Lower lobe of right lung (tissue), 2 donors: ENCODE measurements around the gene TRAPPC8. TPM values are rescaled to one million over a fixed set of nuclear protein-coding genes. Genes with fewer than 3 reads are reported as not detected.
"Not testable (repeated sequence)": the region's sequence is repeated elsewhere in the genome, so short reads cannot be mapped to it uniquely, and the experiment has no call there.

Source experiments
- ATAC-seq, 2 donors: fragments of 200-7000 bp; cut with Tn5 transposase; one replicate each; pipeline ENCODE4 v1.9.1; 2020 to 2022; ENCODE audit warnings: mild to moderate bottlenecking in 2 of 2, moderate library complexity in 2 of 2
- DNase-seq: peaks from one replicate; pipeline ENCODE4 v3.0.0-alpha.2; 2020
- H3K27ac ChIP-seq: fragments of 200-600 bp; one replicate; pipeline ENCODE4 v1.8.0; 2022
- H3K27me3 ChIP-seq: fragments of 200-600 bp; one replicate; pipeline ENCODE4 v1.8.0; 2022; ENCODE audit warnings: low read depth
- H3K36me3 ChIP-seq: fragments of 200-600 bp; one replicate; pipeline ENCODE4 v1.8.0; 2022; ENCODE audit warnings: mild to moderate bottlenecking
- H3K4me1 ChIP-seq: fragments of 200-600 bp; one replicate; pipeline ENCODE4 v1.8.0; 2022
- H3K4me3 ChIP-seq: fragments of 200-600 bp; one replicate; pipeline ENCODE4 v1.8.0; 2022; ENCODE audit warnings: mild to moderate bottlenecking
- H3K9me3 ChIP-seq: fragments of 200-600 bp; one replicate; pipeline ENCODE4 v1.8.0; 2022
- CTCF ChIP-seq: fragments of 200-600 bp; IDR thresholded peaks from one replicate; pipeline ENCODE4 v1.8.0; 2022; ENCODE audit warnings: antibody characterized with exemption, mild to moderate bottlenecking
- intact Hi-C: fragments of 100-400 bp; cut with DNase I; formaldehyde crosslinking; loops from one replicate; pipeline ENCODE4 v1.11.0; 2022
- total RNA-seq: library from RNA; stranded (reverse); fragmentation: NEBNext Ultra II Directional; extraction: Animal tissue kit (Norgen Biotek cat#: 25700); gene quantifications from one replicate; pipeline ENCODE4 v1.2.1, GENCODE V29; 2021
- donor health status: DM: no; HTN: yes; CAD: no; lungs with severe emphysema.

Gene TRAPPC8
- total RNA-seq, 1 donor from 2014 or later = 47.3 TPM

GRCh38 chr18:31801078-31801477 is 141.8 kb downstream of the TRAPPC8 start:
- Histone ChIP-seq H3K27ac (no peak overlapping the region), H3K36me3 (no peaks in the 10 kb centered on the region), H3K4me1 (no peaks in the 10 kb centered on the region), H3K4me3 (no peak overlapping the region), H3K9me3 (no peaks in the 10 kb centered on the region), H3K27me3 (no peaks in the 10 kb centered on the region)
- ATAC-seq (no peak), DNase-seq (no peak)
- TF ChIP-seq CTCF = no peak
- intact Hi-C loops = no loop called here

- H3K4me3 ChIP-seq, ATAC-seq, H3K36me3 ChIP-seq, H3K9me3 ChIP-seq, intact Hi-C loops, H3K27me3 ChIP-seq, H3K27ac ChIP-seq, H3K4me1 ChIP-seq, DNase-seq: not testable (repeated sequence)
These were observed 143.7 kb downstream of the TRAPPC8 start for GRCh38 chr18:31799257-31799656.

- no peaks in the 10 kb centered on the region for H3K36me3 ChIP-seq
- DNase-seq (no peak), ATAC-seq (no peak)
- H3K4me3 ChIP-seq = no peak overlapping the region
- TF ChIP-seq CTCF = no peak
- no peak overlapping the region for H3K27ac ChIP-seq
- intact Hi-C loops = no loop called here
- no peaks in the 10 kb centered on the region for H3K4me1 ChIP-seq
- no peaks in the 10 kb centered on the region for H3K27me3 ChIP-seq
- no peaks in the 10 kb centered on the region for H3K9me3 ChIP-seq
These were observed 144.5 kb downstream of the TRAPPC8 start for GRCh38 chr18:31798399-31798798.

- H3K27me3 ChIP-seq = no peaks in the 10 kb centered on the region
- no peak for ATAC-seq
- no peaks in the 10 kb centered on the region for H3K9me3 ChIP-seq
- H3K36me3 ChIP-seq = no peaks in the 10 kb centered on the region
- intact Hi-C loops = no loop called here
- no peaks in the 10 kb centered on the region for H3K4me1 ChIP-seq
- DNase-seq = no peak
- no peak overlapping the region for H3K4me3 ChIP-seq
- no peak for TF ChIP-seq CTCF
- H3K27ac ChIP-seq = no peak overlapping the region
These were observed 147.2 kb downstream of the TRAPPC8 start for GRCh38 chr18:31795747-31796146.

GRCh38 chr18:31793531-31793930 is 149.4 kb downstream of the TRAPPC8 start:
- no peak for DNase-seq
- H3K9me3 ChIP-seq = no peaks in the 10 kb centered on the region
- TF ChIP-seq CTCF = no peak
- H3K4me3 ChIP-seq = no peak overlapping the region
- H3K27me3 ChIP-seq = no peaks in the 10 kb centered on the region
- no peaks in the 10 kb centered on the region for H3K36me3 ChIP-seq
- no peaks in the 10 kb centered on the region for H3K4me1 ChIP-seq
- ATAC-seq = no peak
- intact Hi-C loops = no loop called here
- no peak overlapping the region for H3K27ac ChIP-seq

- H3K4me1 ChIP-seq = no peaks in the 10 kb centered on the region
- intact Hi-C loops = no loop called here
These were observed 150.4 kb downstream of the TRAPPC8 start for GRCh38 chr18:31792580-31792911.

More at GRCh38 chr18:31792580-31792911, 150.4 kb downstream of the TRAPPC8 start:
- Histone ChIP-seq H3K36me3 (no peaks in the 10 kb centered on the region), H3K27ac (no peak overlapping the region), H3K27me3 (no peaks in the 10 kb centered on the region), H3K9me3 (no peaks in the 10 kb centered on the region), H3K4me3 (no peak overlapping the region)
- no peak for ATAC-seq
- TF ChIP-seq CTCF = no peak
- DNase-seq = no peak
